Measurements from ENCODE around the gene F7. TPM values are rescaled to one million over a fixed set of nuclear protein-coding genes. Genes with fewer than 3 reads are reported as not detected.
"Not testable (repeated sequence)": the region's sequence is repeated elsewhere in the genome, so short reads cannot be mapped to it uniquely, and the experiment has no call there.

F7 gene
- total RNA-seq, 1 experiment from 2014 or later = 52.4 TPM

GRCh38 chr13:113078902-113079780 lies 26.4 kb upstream of the F7 start:
- Histone ChIP-seq H3K4me3 (ENCODE audit: low read depth, low read length) (no peak overlapping the region), H3K36me3 (ENCODE audit: control insufficient read depth, insufficient read depth, low read length) (no peaks in the 10 kb centered on the region; the same call in 1 of the 2 replicates), H3K27me3 (replicated peaks; ENCODE audit: control insufficient read depth, insufficient read depth, low read length) (no peaks in the 10 kb centered on the region), H3K4me1 (0 out of 2 replicates have a peak, but pooled peaks cover 7% of the 10 kb centered on the region), H3K9me3 (no peaks in the 10 kb centered on the region)
- DNase-seq = no peak
- intact Hi-C loops (cut with micrococcal nuclease; ENCODE audit: unreplicated experiment) = no loop called here
- H3K27ac Mint-ChIP-seq (ENCODE audit: unreplicated experiment) = no peak overlapping the region
- POLR2A ChIA-PET = no interaction called here
- H3K9me3 Mint-ChIP-seq (ENCODE audit: unreplicated experiment) = no peaks in the 10 kb centered on the region
- CTCF ChIA-PET = no interaction called here
- no TSS peak for BruUV-seq (replicated peaks)
- H3K4me3 Mint-ChIP-seq (ENCODE audit: unreplicated experiment) = no peak overlapping the region
- H3K27me3 Mint-ChIP-seq (ENCODE audit: insufficient read depth, unreplicated experiment) = no peaks in the 10 kb centered on the region
- TF ChIP-seq CTCF (IDR thresholded peaks at IDR 0.05; ENCODE audit: insufficient read depth in 1 of 2, low read depth in 1 of 2, low read length in 1 of 2, severe bottlenecking in 1 of 2, unreplicated experiment in 1 of 2) = no peak
- no peaks in the 10 kb centered on the region for H3K4me1 Mint-ChIP-seq (ENCODE audit: low read depth, unreplicated experiment)
- H3K36me3 Mint-ChIP-seq (ENCODE audit: insufficient read depth, unreplicated experiment) = no peaks in the 10 kb centered on the region

- H3K27me3 ChIP-seq (replicated peaks; ENCODE audit: control insufficient read depth, insufficient read depth, low read length); intact Hi-C loops (cut with micrococcal nuclease; ENCODE audit: unreplicated experiment); H3K4me1 ChIP-seq; CTCF ChIA-PET; H3K36me3 ChIP-seq (ENCODE audit: control insufficient read depth, insufficient read depth, low read length); H3K27me3 Mint-ChIP-seq (ENCODE audit: insufficient read depth, unreplicated experiment); H3K9me3 ChIP-seq; H3K4me3 Mint-ChIP-seq (ENCODE audit: unreplicated experiment); H3K4me1 Mint-ChIP-seq (ENCODE audit: low read depth, unreplicated experiment); H3K27ac Mint-ChIP-seq (ENCODE audit: unreplicated experiment); DNase-seq; BruUV-seq (replicated peaks); H3K4me3 ChIP-seq (ENCODE audit: low read depth, low read length); POLR2A ChIA-PET; H3K9me3 Mint-ChIP-seq (ENCODE audit: unreplicated experiment); H3K36me3 Mint-ChIP-seq (ENCODE audit: insufficient read depth, unreplicated experiment): not testable (repeated sequence)
Measured at GRCh38 chr13:113079781-113080080, 25.9 kb upstream of the F7 start.

GRCh38 chr13:113080361-113080831 lies 25.2 kb upstream of the F7 start:
- H3K4me1 ChIP-seq = 0 out of 2 replicates have a peak, but pooled peaks cover 8% of the 10 kb centered on the region
- BruUV-seq (replicated peaks) = no TSS peak
- H3K9me3 Mint-ChIP-seq (ENCODE audit: unreplicated experiment) = no peaks in the 10 kb centered on the region
- H3K9me3 ChIP-seq = no peaks in the 10 kb centered on the region
- H3K4me3 Mint-ChIP-seq (ENCODE audit: unreplicated experiment) = no peak overlapping the region
- CTCF ChIA-PET = no interaction called here
- intact Hi-C loops (cut with micrococcal nuclease; ENCODE audit: unreplicated experiment) = no loop called here
- no peaks in the 10 kb centered on the region for H3K27me3 Mint-ChIP-seq (ENCODE audit: insufficient read depth, unreplicated experiment)
- H3K36me3 ChIP-seq (ENCODE audit: control insufficient read depth, insufficient read depth, low read length) = no peaks in the 10 kb centered on the region; the same call in 1 of the 2 replicates
- POLR2A ChIA-PET = no interaction called here
- no peaks in the 10 kb centered on the region for H3K4me1 Mint-ChIP-seq (ENCODE audit: low read depth, unreplicated experiment)
- TF ChIP-seq CTCF (IDR thresholded peaks at IDR 0.05; ENCODE audit: insufficient read depth in 1 of 2, low read depth in 1 of 2, low read length in 1 of 2, severe bottlenecking in 1 of 2, unreplicated experiment in 1 of 2) = no peak
- DNase-seq = no peak
- H3K27ac Mint-ChIP-seq (ENCODE audit: unreplicated experiment) = no peak overlapping the region
- H3K36me3 Mint-ChIP-seq (ENCODE audit: insufficient read depth, unreplicated experiment) = no peaks in the 10 kb centered on the region
- no peak overlapping the region for H3K4me3 ChIP-seq (ENCODE audit: low read depth, low read length)
- H3K27me3 ChIP-seq (replicated peaks; ENCODE audit: control insufficient read depth, insufficient read depth, low read length) = no peaks in the 10 kb centered on the region

All from Caco-2 (cell line).